ENCODE measurements around the gene PYDC1.

DNA sequence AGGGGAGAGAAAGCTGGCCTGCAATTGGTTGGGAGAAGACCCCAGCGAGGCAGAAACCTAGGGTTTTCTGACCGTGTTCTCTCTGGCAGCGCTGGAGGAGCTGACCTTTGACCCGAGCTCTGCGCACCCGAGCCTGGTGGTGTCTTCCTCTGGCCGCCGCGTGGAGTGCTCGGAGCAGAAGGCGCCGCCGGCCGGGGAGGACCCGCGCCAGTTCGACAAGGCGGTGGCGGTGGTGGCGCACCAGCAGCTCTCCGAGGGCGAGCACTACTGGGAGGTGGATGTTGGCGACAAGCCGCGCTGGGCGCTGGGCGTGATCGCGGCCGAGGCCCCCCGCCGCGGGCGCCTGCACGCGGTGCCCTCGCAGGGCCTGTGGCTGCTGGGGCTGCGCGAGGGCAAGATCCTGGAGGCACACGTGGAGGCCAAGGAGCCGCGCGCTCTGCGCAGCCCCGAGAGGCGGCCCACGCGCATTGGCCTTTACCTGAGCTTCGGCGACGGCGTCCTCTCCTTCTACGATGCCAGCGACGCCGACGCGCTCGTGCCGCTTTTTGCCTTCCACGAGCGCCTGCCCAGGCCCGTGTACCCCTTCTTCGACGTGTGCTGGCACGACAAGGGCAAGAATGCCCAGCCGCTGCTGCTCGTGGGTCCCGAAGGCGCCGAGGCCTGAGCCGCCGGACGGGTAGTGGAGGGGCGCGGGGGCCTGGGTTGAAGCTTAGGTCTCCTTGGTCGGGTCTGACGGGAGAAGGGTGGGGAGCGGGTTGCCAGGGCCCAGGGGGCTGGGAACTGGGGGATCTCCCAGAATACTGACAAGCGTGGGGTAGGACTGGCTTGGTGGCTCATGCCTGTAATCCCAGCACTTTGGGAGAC, 7.4 kb upstream of the PYDC1 start:
- no peak for TF ChIP-seq MTA1 (CRISPR knock-in tag; IDR thresholded peaks at IDR 0.05; ENCODE audit: borderline replicate concordance)
- no peak for TF ChIP-seq TCF7 (IDR thresholded peaks at IDR 0.05; ENCODE audit: low read depth)
- TF ChIP-seq TAF15 (IDR thresholded peaks at IDR 0.05; ENCODE audit: low read depth, low read length, poor library complexity, severe bottlenecking) = no peak
- no peak for TF ChIP-seq FOSL1 (CRISPR knock-in tag; IDR thresholded peaks at IDR 0.05; ENCODE audit: borderline replicate concordance)
- no peak for TF ChIP-seq ELF3 (CRISPR knock-in tag; IDR thresholded peaks at IDR 0.05)
- TF ChIP-seq ZFP37 (CRISPR knock-in tag; IDR thresholded peaks at IDR 0.05; ENCODE audit: borderline replicate concordance) = no peak
- TF ChIP-seq EZH2 (conservative IDR thresholded peaks at IDR 0.05; ENCODE audit: low read depth, low read length) = no peak
- TF ChIP-seq, protein P1, sequence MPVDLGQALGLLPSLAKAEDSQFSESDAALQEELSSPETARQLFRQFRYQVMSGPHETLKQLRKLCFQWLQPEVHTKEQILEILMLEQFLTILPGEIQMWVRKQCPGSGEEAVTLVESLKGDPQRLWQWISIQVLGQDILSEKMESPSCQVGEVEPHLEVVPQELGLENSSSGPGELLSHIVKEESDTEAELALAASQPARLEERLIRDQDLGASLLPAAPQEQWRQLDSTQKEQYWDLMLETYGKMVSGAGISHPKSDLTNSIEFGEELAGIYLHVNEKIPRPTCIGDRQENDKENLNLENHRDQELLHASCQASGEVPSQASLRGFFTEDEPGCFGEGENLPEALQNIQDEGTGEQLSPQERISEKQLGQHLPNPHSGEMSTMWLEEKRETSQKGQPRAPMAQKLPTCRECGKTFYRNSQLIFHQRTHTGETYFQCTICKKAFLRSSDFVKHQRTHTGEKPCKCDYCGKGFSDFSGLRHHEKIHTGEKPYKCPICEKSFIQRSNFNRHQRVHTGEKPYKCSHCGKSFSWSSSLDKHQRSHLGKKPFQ (CRISPR knock-in tag; IDR thresholded peaks at IDR 0.05; ENCODE audit: insufficient replicate concordance) = no peak
- TF ChIP-seq POLR2AphosphoS5 (IDR thresholded peaks at IDR 0.05; ENCODE audit: low read depth, low read length) = no peak
- no peak for TF ChIP-seq MXI1 (IDR thresholded peaks at IDR 0.05; ENCODE audit: borderline replicate concordance, low read depth, low read length)
- no peak for TF ChIP-seq TBL1XR1 (IDR thresholded peaks at IDR 0.05; ENCODE audit: borderline replicate concordance, low read length, partially characterized antibody)
- TF ChIP-seq, protein P2, sequence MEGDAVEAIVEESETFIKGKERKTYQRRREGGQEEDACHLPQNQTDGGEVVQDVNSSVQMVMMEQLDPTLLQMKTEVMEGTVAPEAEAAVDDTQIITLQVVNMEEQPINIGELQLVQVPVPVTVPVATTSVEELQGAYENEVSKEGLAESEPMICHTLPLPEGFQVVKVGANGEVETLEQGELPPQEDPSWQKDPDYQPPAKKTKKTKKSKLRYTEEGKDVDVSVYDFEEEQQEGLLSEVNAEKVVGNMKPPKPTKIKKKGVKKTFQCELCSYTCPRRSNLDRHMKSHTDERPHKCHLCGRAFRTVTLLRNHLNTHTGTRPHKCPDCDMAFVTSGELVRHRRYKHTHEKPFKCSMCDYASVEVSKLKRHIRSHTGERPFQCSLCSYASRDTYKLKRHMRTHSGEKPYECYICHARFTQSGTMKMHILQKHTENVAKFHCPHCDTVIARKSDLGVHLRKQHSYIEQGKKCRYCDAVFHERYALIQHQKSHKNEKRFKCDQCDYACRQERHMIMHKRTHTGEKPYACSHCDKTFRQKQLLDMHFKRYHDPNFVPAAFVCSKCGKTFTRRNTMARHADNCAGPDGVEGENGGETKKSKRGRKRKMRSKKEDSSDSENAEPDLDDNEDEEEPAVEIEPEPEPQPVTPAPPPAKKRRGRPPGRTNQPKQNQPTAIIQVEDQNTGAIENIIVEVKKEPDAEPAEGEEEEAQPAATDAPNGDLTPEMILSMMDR (CRISPR knock-in tag; IDR thresholded peaks at IDR 0.05) = no peak
- TF ChIP-seq CBX1 (IDR thresholded peaks at IDR 0.05; ENCODE audit: low read depth) = no peak
- no peak for TF ChIP-seq SP1 (IDR thresholded peaks at IDR 0.05)
- TF ChIP-seq SP1 (CRISPR knock-in tag; IDR thresholded peaks at IDR 0.05) = no peak

Data from HepG2 (cell line).